ENCODE measurements around the gene FAM107A.
"Not testable (repeated sequence)": the region's sequence is repeated elsewhere in the genome, so short reads cannot be mapped to it uniquely, and the experiment has no call there.

Gene FAM107A

DNA sequence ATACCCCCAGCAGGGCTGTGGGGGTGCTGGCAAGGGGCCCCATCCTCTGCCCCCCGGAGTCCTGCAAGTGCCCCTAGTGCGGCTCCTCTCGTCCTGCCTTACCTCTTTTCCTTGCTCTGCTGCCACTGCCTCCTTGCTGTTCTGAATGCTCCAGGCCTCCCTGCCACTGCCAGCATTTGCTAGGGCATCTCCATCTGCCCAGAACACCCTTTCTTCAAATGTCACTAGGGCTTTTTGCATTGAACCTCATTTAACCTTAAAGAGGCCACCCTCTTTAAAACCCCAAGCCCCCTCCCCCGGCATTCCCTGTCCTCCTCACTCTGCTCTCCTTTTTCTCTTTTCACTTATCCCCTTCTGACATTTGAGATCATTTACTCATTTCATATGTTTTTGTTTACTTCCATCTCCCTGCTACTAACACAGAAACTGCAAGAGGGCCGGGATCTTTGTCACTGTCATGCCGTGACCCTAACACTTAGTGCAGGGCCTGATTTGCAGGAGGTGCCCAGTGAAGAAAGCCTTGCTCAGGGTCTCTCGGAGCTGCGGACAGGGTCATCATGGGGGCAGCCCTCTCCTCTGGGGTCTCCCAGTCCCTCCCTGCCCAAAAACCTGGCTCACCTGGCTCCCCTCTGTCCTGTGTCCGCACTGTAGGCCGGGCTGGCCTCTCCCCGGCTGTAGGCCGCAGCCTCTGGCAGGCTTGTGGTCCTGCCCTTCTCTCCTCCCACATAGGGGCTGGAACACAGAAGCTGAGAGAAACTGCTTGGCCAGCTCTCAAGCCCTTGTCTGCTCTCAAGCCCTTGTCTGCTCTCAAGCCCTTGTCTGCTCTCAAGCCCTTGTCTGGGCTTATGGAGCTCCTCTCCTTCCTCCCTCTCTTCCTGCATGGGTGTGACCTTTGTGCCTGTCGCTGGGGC is 40.4 kb downstream of the FAM107A start, which contains the start of gene ACOX2:
TSS of gene ACOX2 (minus strand) at position 690 of the 911 bp plus-strand sequence. CDS start 2,084 bp downstream, outside the sequence.
- DNase-seq (ENCODE audit: low read depth in 3 of 3): no peak

DNA sequence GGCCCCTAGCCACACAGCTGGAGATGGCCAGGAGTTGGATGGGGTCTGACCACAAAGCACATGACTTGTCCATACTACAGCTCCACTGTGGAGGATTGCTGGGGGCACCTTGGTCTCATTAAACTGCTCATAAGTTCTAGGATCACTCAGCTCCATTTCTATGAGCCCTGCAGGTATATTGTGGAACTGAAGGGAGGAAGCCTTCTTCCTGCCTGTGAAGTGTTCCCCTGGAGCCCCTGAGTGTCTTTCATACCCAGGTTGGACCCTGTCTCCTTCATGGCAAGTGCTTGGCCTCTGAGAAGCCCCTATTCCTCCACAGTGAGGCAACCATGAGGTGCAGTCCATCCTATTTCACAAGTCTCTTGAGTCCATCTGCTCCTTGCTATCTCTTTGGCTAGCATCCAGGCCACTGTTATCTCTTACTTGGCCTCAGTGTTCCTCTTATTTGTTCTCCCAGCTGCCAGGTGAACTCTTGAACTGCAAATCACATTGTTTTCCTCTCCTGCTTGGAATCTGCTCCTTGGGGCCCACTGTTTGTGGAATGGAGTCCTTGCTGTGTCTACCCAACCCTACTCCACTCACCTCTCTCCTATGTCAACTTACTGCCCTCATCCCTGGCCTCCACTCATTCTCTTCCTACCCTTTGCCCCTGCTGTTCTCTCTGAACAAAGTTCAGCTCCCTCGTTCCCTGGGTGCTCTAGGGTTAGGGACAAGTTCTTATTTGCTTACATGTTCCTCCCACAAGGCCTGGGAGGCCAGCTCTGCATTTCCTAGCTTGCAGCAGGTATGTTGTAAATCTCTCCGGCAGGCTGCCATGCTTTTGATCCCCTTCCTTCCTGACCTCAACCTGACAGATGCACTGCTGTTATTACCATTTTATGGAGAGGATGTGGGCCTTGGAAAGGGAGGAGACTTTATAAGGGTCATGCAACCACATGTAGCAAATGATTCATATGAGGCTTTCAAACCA is 41.4 kb downstream of the FAM107A start:
- DNase-seq (ENCODE audit: low read depth in 3 of 3): no peak

DNA sequence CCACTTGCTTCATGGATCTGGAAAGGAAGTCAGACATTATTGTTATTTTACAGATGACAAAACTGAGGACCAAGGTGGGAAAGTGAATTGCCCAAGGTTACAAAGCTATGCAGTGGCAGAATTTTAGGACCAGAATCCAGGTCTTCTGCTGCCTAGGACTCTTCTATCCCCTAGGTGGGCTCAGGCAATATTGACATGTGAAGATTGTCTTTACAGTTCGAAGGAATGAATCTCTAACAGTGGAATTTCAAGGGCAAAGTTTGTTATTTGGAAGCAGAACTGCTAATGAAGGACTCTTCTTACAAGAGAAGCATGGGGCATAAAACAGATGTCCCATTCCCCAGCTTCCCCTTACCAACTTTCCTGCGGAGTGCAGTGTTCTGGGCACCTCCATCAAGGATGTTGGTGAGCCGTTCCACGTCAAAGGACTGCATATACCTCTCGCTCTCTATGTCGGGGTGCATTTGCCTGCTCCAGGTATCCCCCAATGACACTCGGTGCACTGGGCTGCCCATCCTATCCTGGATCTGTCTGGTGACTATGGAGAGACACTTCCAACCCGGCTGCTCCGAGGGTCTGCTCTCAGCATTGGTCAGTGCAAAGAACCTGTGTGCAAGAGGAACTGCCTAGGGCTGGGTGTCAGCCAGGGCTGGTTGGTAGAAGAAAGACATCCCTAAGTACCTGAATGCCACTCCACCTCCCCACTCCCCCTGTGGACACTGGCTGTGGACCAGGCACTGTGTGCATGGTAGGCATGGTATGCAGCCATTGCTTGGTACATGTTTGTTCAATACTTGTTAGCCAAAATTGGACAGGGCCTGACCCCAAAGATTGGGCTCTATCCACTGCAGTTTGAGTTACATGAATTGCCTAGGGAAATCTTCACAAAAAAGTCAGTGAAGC is 42.3 kb downstream of the FAM107A start:
- no peak for DNase-seq (ENCODE audit: low read depth in 3 of 3)

DNA sequence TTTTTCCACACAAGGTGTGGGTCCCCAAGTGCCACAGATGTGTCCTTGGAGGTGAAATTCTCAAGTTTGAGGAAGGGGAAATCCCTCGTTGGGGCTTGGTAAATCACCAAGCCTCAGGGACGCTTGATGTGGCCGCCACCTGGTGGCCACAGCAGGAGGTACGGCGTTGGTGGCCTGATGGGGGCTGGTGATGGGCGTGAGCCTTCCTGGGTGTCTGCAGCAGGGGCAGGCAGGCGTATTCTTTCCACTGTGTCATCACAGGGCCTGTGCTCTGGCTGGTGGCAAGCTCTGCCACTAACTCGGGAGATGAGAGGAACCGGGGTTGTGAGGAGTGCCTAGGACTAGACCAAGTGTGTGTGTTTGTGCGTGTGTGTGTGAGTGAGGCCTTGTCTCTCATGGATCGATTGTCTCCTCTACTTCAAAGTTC is 44.4 kb downstream of the FAM107A start:
- peak; percentile 67 to 85 (median 67) for DNase-seq (ENCODE audit: low read depth in 3 of 3)

DNA sequence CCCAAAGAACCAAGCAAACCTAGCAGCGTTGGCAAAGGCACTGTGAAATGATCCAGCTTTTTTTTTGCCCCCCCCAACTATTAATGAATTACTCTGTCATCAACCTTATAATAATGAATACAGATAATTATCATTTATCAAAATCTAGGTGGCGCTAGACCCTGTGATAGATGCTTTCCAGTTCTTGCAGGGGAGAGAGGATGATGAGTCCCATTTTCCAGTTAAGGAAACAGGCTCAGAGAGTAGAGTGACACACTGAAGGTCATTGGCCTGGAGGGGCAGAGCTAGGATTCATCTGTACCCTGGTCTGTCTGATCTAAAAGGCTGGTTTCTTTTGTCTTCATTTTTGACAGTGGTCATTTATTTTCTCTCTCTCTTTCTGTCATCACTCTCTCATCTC is 45.2 kb downstream of the FAM107A start:
- DNase-seq (ENCODE audit: low read depth in 3 of 3): no peak

DNA sequence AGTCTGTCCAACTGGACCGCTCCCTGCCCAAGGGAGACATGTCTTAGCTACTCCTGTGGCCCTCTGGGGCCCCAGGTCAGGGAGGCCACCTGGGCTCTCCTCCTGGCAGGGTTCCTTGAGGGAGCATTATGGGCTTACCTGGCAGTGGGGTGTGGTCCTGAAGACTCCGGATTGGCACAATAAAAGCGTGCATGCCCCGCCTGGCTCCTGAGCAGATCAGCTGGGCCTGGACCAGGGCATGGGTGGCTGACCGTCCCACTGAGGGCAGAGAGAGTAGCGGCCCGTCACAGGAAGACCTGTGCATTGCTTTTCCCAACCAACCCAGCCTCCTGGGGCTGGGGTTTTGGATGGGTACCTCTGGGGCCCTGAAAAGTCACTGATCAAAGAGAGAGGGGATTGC is 45.6 kb downstream of the FAM107A start:
- no peak for DNase-seq (ENCODE audit: low read depth in 3 of 3)

DNA sequence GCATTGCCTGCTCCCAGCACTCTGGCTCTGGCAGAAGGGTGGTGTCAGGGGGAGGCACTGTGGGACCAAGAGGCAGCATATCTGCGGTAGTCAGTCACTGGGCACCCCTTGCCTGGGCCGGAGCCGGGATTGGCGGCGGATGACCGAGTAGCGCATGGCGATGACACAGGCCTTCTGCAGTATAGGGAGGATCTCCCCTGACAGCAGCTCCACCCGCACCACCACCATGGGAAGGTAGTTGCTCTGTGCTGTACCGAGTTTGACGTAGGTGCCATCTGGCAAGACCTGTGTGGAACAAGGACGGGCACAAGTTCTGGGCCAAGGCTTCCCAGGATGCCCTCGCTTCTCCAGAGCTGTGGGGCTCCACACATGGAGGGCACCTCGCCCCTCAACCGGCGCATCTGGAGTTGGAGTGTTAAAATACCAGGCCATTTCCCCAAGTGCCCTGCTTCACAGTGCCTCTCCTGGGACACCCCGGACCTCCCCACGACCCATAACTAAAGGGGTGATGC is 46.8 kb downstream of the FAM107A start:
- no peak for DNase-seq (ENCODE audit: low read depth in 3 of 3)

DNA sequence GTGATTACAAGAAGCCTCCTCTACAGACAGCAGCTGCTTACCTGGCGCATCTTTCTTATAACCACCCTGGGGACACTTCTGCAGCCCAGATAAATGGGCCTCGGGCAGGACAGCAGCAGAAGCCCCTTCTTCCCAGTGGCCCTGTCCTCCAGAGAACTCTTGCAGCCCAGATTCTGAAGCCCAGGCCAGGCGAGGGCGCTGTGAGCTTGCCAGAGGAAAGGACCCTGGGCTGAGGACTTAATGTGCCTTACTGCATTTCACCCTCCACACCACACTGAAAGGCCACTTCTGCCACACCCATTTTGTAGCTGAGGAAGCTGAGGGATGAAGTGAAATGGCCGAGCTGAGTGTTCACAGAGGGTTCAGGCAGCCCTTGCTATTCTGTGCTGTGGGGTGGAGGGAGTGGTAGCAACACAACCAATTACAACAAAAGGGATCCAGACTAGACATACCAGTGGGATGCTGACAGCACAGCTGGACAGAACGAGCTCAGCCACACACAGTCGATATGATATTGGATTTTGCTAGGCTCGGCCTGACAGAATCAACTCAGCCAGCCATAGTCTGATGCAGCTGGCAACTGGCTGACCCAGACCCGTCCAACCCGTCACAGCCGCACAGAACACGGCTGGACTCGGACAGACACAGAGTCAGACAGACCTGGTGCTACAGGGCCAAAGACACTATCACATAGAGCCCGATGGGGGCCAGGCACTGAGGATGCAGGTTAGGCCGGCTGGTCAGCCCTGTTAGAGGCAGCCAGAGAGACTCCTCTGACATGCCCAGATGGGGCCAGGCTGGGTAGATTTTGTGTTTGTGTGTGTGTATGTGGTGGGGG is 47.5 kb downstream of the FAM107A start:
- DNase-seq (ENCODE audit: low read depth in 3 of 3): no peak

DNA sequence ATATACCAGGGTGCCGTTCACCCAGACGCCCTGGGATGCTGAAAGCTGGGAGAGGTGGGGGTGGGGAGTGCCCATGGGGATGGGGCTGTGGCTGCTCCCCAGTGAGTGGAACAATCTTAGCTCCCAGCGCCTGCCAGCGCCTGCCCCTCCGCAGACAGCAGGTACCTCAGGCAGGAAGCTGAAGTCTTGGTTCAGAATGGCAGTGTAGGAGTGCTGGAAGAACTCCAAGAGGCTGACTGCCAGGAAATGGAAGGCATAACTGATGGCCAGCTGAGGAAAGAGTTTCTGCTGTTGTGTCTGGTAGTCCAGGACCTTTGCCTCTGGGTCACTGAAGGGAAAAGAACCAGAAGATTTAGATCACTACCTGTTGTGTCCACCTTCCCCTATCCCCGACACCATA is 48.6 kb downstream of the FAM107A start:
- DNase-seq (ENCODE audit: low read depth in 3 of 3): no peak

DNA sequence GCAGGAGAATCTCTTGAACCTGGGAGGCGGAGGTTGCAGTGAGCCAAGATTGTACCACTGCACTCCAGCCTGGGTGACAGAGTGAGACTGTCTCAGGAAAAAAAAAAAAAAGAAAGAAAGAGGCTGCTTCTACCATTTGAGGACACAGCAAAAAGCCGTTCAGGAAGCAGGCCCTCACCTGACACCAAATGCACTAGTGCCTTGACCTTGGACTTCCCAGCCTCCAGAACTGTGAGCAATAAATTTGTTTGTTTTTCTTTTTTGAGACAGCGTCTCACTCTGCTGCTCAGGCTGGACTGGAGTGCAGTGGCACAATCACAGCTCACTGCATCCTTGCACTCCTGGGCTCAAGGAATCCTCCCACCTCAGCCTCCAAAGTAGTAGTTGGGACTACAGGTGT is 49.8 kb downstream of the FAM107A start:
- DNase-seq (ENCODE audit: low read depth in 3 of 3): not testable (repeated sequence)

DNA sequence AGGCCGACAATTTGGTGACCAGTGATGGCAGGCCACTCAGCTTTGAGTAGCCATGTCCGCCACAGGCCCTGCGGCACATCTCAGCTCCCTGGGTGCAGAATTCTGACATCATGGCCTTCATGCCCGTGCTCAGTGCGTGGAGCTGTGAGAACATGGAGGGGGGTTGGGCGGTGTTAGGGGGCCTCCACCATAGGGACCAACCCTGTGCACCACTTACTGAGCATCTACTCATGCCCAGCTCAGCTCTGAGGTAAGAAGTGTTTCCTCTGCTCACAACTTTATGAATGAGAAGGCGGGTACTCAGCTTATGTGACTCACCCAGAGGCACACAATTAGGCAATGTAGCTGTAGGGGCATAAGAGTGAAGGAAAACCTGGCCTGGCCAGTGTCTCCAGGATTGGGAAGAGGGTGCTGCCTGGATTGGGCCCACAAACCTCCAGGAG is 50.7 kb downstream of the FAM107A start:
- no peak for DNase-seq (ENCODE audit: low read depth in 3 of 3)

DNA sequence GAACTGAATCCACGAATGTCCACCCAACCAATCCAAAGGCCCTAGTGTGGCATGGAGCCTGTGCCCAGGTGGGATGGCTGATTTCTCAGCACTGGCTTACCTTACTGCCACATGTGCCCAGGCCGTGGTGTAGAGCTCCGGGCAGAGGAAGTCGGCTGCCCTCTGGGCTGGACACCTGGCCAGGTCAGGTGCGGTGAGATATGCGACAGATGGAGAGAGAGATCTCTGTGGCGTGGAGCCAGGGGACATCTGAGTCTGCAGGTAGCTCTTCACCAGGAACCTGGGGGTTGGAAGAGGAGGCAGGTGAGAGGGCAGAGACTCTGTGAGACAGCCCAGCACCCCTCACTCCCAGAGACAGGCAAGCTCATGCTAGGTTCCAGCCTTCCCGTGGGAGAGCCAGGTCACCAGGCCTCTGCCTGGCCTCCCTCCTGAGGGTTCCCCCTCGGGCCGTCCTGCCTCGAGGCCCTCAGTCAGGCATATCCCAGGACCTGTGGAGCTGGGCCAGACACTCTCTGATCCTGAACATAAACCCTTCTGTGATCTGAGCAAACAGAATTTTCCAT is 52.8 kb downstream of the FAM107A start:
- DNase-seq (ENCODE audit: low read depth in 3 of 3): no peak

DNA sequence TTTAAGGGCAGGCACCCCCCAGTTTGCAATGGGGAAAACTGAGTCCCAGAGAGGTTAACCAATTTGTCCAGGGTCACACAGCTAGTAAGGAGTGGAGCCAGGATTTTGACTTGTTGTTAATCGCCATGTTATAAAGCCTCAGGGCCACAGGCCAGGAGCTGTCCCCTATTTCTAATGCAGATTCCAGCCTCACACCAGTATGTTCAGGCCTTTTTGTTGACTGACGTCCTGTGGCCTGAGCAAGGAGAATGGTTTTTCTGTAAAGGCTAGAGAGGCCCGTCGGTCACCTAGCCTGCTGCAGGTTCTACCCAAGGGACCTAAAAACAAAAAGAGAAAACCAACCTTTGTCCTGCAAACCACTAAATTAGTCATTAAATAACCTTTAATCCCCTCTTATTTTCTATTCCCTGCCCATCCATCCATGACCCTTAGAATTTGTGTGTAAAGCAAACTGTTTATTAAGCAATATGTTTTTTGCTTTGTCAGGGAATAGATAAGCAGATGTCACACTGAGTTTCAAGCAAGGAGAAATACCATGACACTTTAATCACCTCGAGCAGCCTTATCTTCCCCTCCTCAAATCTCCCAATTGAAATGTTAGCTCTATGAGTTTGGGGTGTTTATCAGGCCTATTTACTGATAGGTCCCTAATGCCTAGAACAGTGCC is 54.3 kb downstream of the FAM107A start:
- no peak for DNase-seq (ENCODE audit: low read depth in 3 of 3)

DNA sequence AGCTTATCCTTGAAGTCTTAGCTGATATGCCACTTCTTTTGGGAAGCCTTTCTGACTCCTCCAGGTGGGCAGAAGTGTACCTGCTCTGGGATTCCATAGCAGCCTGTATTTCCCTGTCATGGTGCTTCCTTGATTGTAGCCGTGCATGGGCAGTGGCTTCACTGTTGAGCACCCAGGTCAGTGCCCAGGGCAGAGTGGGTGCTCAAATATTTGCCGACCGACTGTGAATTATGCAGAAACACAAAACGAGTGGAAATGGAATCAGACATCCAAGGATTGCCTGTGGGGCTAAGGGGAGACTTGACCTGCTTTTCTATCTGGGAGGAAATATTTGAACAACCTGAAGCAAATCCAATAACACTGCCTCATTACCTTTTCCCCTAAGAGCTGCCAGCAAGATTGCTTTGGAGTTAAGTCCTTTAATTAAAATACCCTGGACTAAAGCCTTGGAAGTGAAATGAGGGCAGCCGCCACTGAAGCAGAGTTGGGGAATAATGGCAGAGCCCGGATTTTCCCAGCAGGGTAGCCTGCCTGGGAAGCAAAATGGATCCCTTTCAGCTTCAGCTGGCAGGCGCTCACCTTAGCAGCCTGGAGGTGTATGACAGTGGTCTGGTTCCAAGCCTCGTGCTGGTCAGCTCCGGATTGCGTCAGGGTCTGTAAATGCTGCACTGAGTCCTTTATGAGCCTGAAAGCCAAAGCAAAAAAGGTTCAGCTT is 55.1 kb downstream of the FAM107A start:
- DNase-seq (ENCODE audit: low read depth in 3 of 3): no peak

DNA sequence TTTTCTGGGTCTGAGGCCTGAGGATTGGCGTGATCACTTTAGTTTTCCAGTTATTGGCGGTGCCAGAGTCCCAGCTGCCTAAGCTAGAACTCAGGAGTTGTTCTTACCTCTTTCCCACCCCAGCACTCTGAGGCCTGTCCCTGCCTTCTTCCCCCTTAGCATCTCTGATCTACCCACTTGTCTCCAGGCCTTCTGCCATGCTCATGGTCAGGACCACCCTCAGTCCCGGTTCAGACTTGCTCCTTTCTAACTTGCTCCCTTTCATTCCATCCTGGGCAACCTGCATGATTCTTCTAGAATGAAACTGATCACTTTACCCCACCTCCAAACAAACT is 55.9 kb downstream of the FAM107A start:
- DNase-seq (ENCODE audit: low read depth in 3 of 3): no peak

DNA sequence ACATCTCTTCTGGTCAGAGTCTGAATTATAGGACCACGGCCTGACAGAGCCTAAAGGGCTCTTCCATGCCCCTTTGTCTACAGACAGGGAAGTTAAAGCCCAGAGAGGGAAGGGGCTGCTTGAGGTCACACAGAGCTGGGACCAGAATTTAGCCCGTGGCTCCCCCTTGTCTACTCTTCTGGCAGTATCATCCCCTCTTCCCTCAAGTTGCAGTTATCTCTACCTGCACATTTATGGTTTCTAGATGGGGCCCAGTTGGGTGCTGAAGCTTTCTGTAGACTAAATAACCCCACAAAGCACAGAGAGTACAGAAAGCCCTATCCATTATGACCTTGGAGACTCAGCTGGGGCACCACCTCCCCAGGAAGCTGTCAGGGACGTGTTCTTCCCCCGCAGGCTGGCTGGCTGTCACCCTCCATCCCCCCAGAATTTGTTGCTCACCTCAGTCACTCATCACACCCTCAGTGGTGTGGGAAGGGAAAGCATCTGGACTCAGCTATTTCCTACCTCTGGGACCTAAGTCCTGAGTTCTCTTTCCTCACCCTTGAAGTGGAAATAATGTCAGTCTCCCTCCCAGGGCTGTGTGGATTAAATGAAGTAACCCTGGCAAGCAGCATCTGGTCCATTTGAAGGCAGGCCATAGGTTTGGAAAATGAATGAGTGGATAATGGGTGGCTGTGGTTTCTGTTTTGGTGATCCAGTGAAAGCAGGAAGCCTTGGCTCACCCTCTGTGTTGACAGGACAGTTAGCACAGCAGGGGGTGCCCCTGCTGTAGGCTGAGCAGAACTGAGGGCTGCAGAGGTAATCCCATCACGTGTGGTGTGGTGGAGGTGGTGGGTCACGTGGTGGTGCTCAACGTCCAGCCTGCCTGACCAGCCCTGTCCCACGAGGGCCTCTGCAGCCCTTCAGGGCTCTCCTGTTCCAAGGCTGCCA is 56.5 kb downstream of the FAM107A start:
- DNase-seq (ENCODE audit: low read depth in 3 of 3): no peak

DNA sequence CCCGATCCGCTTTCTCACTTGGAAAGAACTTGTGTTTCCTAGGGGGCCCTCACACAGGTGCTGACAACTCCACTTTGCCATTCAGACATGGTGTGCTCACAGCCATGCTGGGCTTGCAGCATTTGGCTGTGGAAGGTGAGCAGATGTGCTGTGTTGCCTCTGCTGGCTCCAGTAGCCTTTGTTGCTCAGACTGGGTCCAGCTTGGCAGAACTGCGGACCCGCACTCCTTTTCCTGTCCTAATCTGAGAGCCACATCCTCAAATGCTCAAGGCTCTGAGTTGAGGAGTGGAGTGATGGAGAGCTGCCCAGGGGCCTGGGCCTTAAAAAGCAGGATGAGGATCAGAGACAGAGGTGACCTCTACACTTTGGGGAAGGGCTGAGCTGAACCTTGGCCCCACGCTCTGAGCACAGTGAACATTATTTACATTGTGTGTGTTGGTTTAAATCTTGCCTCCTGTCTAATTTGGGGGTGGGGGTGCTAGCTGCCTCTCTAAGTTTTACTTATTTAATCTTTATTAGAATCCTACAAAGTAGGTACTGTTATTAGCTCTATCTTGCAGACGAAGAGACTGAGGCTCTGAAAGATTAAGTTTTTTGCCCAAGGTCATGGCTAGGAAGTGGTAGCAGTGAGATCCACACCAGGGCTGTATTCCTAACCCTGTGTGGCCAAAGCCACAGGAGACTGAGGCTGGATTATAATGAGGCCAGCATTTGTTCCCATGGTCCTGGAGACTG is 57.4 kb downstream of the FAM107A start:
- DNase-seq (ENCODE audit: low read depth in 3 of 3): no peak

All from stimulated activated CD4-positive, alpha-beta T cell treated with anti-CD3 and anti-CD28 coated beads, TNF-alpha, amount 100 ng/mL, for 24 hours (primary cell).